Kidney epithelial cell (primary cell): ENCODE measurements around the gene MTUS2. TPM values are rescaled to one million over a fixed set of nuclear protein-coding genes. Genes with fewer than 3 reads are reported as not detected.
A peak's percentile ranks its signal among the peaks of the same experiment; 100 is the strongest.

Source experiments
- DNase-seq: peaks from one replicate; pipeline ENCODE4 v3.0.0-alpha.2; 2010; ENCODE audit warnings: low read depth
- H3K27me3 ChIP-seq: 2 replicates; pipeline ENCODE4 v1.6.0; 2011; ENCODE audit warnings: low read length; ENCODE audit not compliant: control insufficient read depth, insufficient read depth
- H3K36me3 ChIP-seq: 2 replicates; pipeline ENCODE4 v1.5.1; 2011; ENCODE audit warnings: low read length; ENCODE audit not compliant: control insufficient read depth, insufficient read depth
- H3K4me3 ChIP-seq: 2 replicates; pipeline ENCODE4 v1.5.1; 2011; ENCODE audit warnings: low read depth, mild to moderate bottlenecking, control low read depth, low read length
- CTCF ChIP-seq: IDR thresholded peaks from 2 replicates; pipeline ENCODE4 v1.5.1; 2011; ENCODE audit warnings: mild to moderate bottlenecking, moderate library complexity, low read length, control low read depth, inconsistent platforms; ENCODE audit not compliant: insufficient read depth, poor library complexity, severe bottlenecking
- total RNA-seq: library from RNA; depleted of rRNA; stranded (reverse); fragments of >200 nt; gene quantifications from 2 replicates; pipeline ENCODE4 v1.2.3, GENCODE V29; 2015

MTUS2 gene
- total RNA-seq, 1 donor from 2014 or later: 0.25 TPM

DNA sequence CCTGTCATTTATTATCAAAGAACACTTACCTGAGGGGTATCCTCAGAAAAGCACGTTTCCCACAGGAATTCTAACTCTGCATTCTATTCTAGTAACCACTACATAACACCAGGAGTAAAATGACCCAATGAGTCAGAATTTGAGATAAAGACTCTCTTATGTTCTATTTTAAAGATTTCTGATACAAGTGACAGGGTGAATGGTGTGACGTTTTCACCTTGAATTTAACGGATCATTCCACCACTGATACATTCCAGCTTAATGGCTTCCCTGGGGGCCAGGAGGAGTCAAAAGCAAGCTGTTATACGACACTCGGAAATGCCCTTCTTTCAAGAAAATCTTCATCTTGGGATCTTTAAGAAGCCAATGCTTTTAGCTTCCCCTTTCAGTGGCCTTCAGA is 720.2 kb downstream of the MTUS2 start:
- Histone ChIP-seq H3K4me3 (no peak overlapping the region), H3K36me3 (no peaks in the 10 kb centered on the region), H3K27me3 (no peaks in the 10 kb centered on the region)
- TF ChIP-seq CTCF: no peak
- no peak for DNase-seq

- TF ChIP-seq CTCF: no peak
- DNase-seq: no peak
- no peaks in the 10 kb centered on the region for H3K27me3 ChIP-seq
- H3K36me3 ChIP-seq: no peaks in the 10 kb centered on the region
- H3K4me3 ChIP-seq: no peak overlapping the region
These were observed 720.7 kb downstream of the MTUS2 start for GRCh38 chr13:29540799-29541198.

- no peak for TF ChIP-seq CTCF
- no peak for DNase-seq
- Histone ChIP-seq H3K36me3 (no peaks in the 10 kb centered on the region), H3K27me3 (no peaks in the 10 kb centered on the region), H3K4me3 (no peak overlapping the region)
These were observed 721.3 kb downstream of the MTUS2 start for GRCh38 chr13:29541400-29541799.

GRCh38 chr13:29542381-29542780 is 722.2 kb downstream of the MTUS2 start:
- H3K4me3 ChIP-seq: no peak overlapping the region
- no peaks in the 10 kb centered on the region for H3K36me3 ChIP-seq
- no peaks in the 10 kb centered on the region for H3K27me3 ChIP-seq
- no peak for DNase-seq
- TF ChIP-seq CTCF: no peak

DNA sequence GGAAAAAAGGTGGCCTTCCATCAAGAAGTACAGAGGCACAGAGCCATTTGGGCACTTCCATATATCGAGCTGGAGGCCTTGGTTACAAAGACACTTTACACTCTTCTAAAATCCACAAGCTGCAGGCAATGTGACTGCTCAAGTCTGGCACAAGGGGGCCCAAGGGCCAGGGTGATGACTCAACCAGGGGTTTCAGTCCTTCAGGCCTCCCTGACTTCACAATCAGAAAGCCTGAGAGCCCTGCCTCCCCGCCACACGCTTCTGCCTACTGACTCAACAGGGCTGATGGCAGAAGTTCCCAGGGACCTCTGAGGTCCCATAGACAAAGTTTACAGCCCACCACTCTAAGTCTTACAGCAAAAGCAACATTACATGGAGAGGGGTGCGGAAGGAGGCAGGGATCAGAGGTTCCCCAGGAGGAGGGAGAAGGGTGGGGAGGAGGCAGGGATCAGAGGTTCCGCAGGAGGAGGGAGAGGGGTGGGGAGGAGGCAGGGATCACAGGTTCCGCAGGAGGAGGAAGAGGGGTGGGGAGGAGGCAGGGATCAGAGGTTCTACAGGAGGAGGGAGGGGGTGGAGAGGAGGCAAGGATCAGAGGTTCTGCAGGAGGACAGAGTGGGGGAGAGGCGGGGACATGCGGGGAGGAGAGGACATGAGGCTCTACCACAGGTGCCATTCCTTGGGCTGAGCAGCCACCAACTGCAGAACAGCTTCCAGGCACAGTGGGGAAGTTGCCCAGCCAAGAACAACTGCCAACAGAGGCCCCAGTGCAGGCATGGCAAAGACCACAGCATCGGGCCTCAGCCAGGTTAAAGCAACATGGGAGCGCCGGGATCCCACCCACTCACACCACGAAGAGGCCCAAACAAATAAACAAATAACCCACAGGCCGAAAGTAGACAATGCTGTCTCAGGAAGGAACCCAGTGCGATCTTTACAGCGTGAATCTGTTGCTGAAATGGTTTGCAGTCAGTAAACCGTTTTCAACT is 723.4 kb downstream of the MTUS2 start:
- H3K36me3 ChIP-seq: no peaks in the 10 kb centered on the region
- peak; percentile 30 for TF ChIP-seq CTCF
- no peak overlapping the region for H3K4me3 ChIP-seq
- H3K27me3 ChIP-seq: no peaks in the 10 kb centered on the region
- DNase-seq: peak; percentile 23
